HepG2 (cell line): ENCODE results near the gene PARD3. TPM values are rescaled to one million over a fixed set of nuclear protein-coding genes. Genes with fewer than 3 reads are reported as not detected.

Experiments
- CC2D1A ChIP-seq: sonication (generic); formaldehyde crosslinking; IDR thresholded peaks from 2 replicates; pipeline ENCODE4 v1.8.1; 2023; ENCODE audit warnings: mild to moderate bottlenecking, missing genetic modification reagents
- ETV6 ChIP-seq: sonication (generic); formaldehyde crosslinking; conservative IDR thresholded peaks from 2 replicates; pipeline ENCODE4 v1.4.0; 2020; ENCODE audit warnings: missing genetic modification reagents
- MBD4 ChIP-seq: IDR thresholded peaks from 2 replicates; pipeline ENCODE4 v1.6.1; 2012; ENCODE audit warnings: low read length, inconsistent platforms, borderline replicate concordance
- NR2F6 ChIP-seq, 2 experiments: IDR thresholded peaks; 2 replicates each; pipeline ENCODE4 v1.6.1; 2016; ENCODE audit warnings: antibody characterized with exemption in 1 of 2, mild to moderate bottlenecking in 1 of 2
- ZKSCAN1 ChIP-seq: fragments of 150-350 bp; IDR thresholded peaks from 2 replicates; pipeline ENCODE4 v1.6.1; 2014; ENCODE audit warnings: low read length
- polyA plus RNA-seq, 8 experiments: library from polyadenylated mRNA; depleted of rRNA in 3 of 8; stranded (reverse) in 7 of 8; unstranded in 1 of 8; fragments of >200 nt; fragmentation: Illumina TruSeq in 4 of 8; extraction: Trizol in 4 of 8; gene quantifications; 2 replicates each; pipeline versions ENCODE4 v1.2.1 to v1.2.3, GENCODE V29; 2011 to 2016; ENCODE audit warnings: low read depth in 4 of 8, missing spikeins in 1 of 8, mixed read lengths in 1 of 8; ENCODE audit not compliant: insufficient read depth in 1 of 8
- total RNA-seq, 5 experiments: library from RNA; depleted of rRNA; stranded (reverse); fragments of >200 nt; fragmentation: Illumina TruSeq; extraction: Trizol; gene quantifications; 2 replicates each; pipeline ENCODE4 v1.2.3, GENCODE V29; 2016; ENCODE audit warnings: low read depth in 1 of 5
- TF ChIP-seq, protein P1 (sequence below): sonication (generic); formaldehyde crosslinking; IDR thresholded peaks from 2 replicates; pipeline ENCODE4 v1.4.0; 2020; ENCODE audit warnings: mild to moderate bottlenecking, missing genetic modification reagents
- TF ChIP-seq, protein P2 (sequence below): sonication (generic); formaldehyde crosslinking; IDR thresholded peaks from 2 replicates; pipeline ENCODE4 v1.5.0; 2020; ENCODE audit warnings: missing genetic modification reagents, mild to moderate bottlenecking, borderline replicate concordance
- TF ChIP-seq, protein P3 (sequence below): fragments of 450-650 bp; IDR thresholded peaks from 2 replicates; pipeline ENCODE4 v1.6.1; 2017; ENCODE audit warnings: mild to moderate bottlenecking

The PARD3 gene
- total and polyA plus RNA-seq, 2 of the 13 experiments (the other 11 are each of a cell fraction or from before 2014, with no cell fraction given), result 40.9 to 60.0 TPM

DNA sequence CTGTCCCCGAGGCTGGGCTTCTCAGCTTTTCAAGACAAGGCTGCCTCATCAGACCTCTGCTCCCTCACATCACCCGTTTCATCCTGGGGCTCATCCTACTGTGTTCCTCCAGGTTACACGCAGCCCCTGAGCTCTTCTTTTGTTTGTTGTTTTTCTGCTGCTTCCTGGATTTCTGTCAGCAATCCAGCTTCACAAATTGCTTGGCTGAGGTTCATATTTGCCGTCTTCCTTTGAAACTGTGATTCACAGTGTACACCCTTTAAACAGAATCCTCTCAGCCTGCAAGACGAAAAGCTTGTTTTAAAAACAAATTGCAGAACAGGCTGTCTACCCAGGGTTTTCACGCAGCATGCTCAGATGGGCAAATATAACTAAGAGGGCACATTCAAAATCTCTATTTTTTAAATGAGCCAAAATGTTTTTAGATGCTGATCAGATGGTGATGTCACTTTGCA lies 39.1 kb upstream of the PARD3 start (continued):
- TF ChIP-seq, protein P1, sequence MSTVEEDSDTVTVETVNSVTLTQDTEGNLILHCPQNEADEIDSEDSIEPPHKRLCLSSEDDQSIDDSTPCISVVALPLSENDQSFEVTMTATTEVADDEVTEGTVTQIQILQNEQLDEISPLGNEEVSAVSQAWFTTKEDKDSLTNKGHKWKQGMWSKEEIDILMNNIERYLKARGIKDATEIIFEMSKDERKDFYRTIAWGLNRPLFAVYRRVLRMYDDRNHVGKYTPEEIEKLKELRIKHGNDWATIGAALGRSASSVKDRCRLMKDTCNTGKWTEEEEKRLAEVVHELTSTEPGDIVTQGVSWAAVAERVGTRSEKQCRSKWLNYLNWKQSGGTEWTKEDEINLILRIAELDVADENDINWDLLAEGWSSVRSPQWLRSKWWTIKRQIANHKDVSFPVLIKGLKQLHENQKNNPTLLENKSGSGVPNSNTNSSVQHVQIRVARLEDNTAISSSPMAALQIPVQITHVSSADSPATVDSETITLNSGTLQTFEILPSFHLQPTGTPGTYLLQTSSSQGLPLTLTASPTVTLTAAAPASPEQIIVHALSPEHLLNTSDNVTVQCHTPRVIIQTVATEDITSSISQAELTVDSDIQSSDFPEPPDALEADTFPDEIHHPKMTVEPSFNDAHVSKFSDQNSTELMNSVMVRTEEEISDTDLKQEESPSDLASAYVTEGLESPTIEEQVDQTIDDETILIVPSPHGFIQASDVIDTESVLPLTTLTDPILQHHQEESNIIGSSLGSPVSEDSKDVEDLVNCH (CRISPR knock-in tag), result no peak
- no peak for TF ChIP-seq NR2F6 (IDR thresholded peaks at IDR 0.05)
- TF ChIP-seq NR2F6 (CRISPR knock-in tag; IDR thresholded peaks at IDR 0.05), result no peak
- TF ChIP-seq MBD4, result no peak
- no peak for TF ChIP-seq CC2D1A (CRISPR knock-in tag)
- no peak for TF ChIP-seq ETV6
- TF ChIP-seq, protein P2, sequence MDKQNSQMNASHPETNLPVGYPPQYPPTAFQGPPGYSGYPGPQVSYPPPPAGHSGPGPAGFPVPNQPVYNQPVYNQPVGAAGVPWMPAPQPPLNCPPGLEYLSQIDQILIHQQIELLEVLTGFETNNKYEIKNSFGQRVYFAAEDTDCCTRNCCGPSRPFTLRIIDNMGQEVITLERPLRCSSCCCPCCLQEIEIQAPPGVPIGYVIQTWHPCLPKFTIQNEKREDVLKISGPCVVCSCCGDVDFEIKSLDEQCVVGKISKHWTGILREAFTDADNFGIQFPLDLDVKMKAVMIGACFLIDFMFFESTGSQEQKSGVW (CRISPR knock-in tag), result no peak
- TF ChIP-seq ZKSCAN1, result no peak
- TF ChIP-seq, protein P3, sequence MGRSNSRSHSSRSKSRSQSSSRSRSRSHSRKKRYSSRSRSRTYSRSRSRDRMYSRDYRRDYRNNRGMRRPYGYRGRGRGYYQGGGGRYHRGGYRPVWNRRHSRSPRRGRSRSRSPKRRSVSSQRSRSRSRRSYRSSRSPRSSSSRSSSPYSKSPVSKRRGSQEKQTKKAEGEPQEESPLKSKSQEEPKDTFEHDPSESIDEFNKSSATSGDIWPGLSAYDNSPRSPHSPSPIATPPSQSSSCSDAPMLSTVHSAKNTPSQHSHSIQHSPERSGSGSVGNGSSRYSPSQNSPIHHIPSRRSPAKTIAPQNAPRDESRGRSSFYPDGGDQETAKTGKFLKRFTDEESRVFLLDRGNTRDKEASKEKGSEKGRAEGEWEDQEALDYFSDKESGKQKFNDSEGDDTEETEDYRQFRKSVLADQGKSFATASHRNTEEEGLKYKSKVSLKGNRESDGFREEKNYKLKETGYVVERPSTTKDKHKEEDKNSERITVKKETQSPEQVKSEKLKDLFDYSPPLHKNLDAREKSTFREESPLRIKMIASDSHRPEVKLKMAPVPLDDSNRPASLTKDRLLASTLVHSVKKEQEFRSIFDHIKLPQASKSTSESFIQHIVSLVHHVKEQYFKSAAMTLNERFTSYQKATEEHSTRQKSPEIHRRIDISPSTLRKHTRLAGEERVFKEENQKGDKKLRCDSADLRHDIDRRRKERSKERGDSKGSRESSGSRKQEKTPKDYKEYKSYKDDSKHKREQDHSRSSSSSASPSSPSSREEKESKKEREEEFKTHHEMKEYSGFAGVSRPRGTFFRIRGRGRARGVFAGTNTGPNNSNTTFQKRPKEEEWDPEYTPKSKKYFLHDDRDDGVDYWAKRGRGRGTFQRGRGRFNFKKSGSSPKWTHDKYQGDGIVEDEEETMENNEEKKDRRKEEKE, result no peak
